OCI-LY1 (cell line): Measurements from ENCODE around the gene HSD17B7.
"Not testable (repeated sequence)": the region's sequence is repeated elsewhere in the genome, so short reads cannot be mapped to it uniquely, and the experiment has no call there.

Source experiments
- CTCF ChIP-seq: fragments of 200-600 bp; sonication (generic), shearing (Covaris generic); IDR thresholded peaks from 2 replicates; pipeline ENCODE4 v1.5.1; 2017; ENCODE audit warnings: mild to moderate bottlenecking, antibody characterized with exemption, low read length, moderate library complexity, mixed read lengths
- EZH2 ChIP-seq: fragments of 200-600 bp; sonication (generic), shearing (Covaris generic); IDR thresholded peaks from 2 replicates; pipeline ENCODE4 v1.8.0; 2017; ENCODE audit warnings: borderline replicate concordance, mixed run types, mild to moderate bottlenecking, antibody characterized with exemption, low read length, moderate library complexity, mixed read lengths

- not testable (repeated sequence) for TF ChIP-seq CTCF, EZH2
These were observed 5.6 kb upstream of the HSD17B7 start for GRCh38 chr1:162784926-162785325.
